A673 (cell line): ENCODE measurements around the gene GNAZ. TPM values are rescaled to one million over a fixed set of nuclear protein-coding genes. Genes with fewer than 3 reads are reported as not detected.

Experiments used
- BruUV-seq: library from RNA; stranded (reverse); fragments of 400-500 nt; replicated peaks from 2 replicates; lab custom pipeline; 2021; lab: Mats Ljungman, UMichigan
- CTCF ChIA-PET: fragments of 300-600 bp; sonication (Branson Sonifier 250); formaldehyde crosslinking; loops from one replicate; lab custom pipeline; 2022; ENCODE audit warnings: antibody characterized with exemption; lab: Charles Lee
- POLR2A ChIA-PET: fragments of 300-600 bp; sonication (Branson Sonifier 250); formaldehyde crosslinking; loops from one replicate; lab custom pipeline; 2022; ENCODE audit warnings: antibody characterized with exemption; ENCODE audit not compliant: low non-redundant PET; lab: Charles Lee
- DNase-seq: peaks from one replicate; pipeline ENCODE4 v3.0.0-alpha.2; 2015; ENCODE audit warnings: low spot score
- H3K27ac ChIP-seq: fragments of 200-600 bp; sonication (generic); 2 replicates; pipeline ENCODE4 v1.5.1; 2016; ENCODE audit warnings: mixed run types, low read depth, mild to moderate bottlenecking, mixed read lengths, antibody characterized with exemption, low read length; ENCODE audit not compliant: poor library complexity, severe bottlenecking
- H3K27me3 ChIP-seq: fragments of 200-600 bp; sonication (generic); replicated peaks from 2 replicates; pipeline ENCODE4 v1.6.1; 2017; ENCODE audit warnings: mixed run types, low read depth, mild to moderate bottlenecking, mixed read lengths, antibody characterized with exemption, low read length; ENCODE audit not compliant: insufficient read depth, poor library complexity
- H3K36me3 ChIP-seq: fragments of 200-600 bp; sonication (generic); 2 replicates; pipeline ENCODE4 v1.6.1; 2016; ENCODE audit warnings: mixed run types, mild to moderate bottlenecking, mixed read lengths, antibody characterized with exemption, low read length; ENCODE audit not compliant: insufficient read depth, poor library complexity, severe bottlenecking
- H3K4me1 ChIP-seq: fragments of 200-600 bp; sonication (generic); 2 replicates; pipeline ENCODE4 v1.6.1; 2017; ENCODE audit warnings: mixed run types, mild to moderate bottlenecking, mixed read lengths, antibody characterized with exemption, low read length; ENCODE audit not compliant: insufficient read depth, poor library complexity, severe bottlenecking
- H3K4me3 ChIP-seq: fragments of 200-600 bp; sonication (generic); 2 replicates; pipeline ENCODE4 v1.5.1; 2016; ENCODE audit warnings: low read depth, mixed run types, mild to moderate bottlenecking, mixed read lengths, low read length; ENCODE audit not compliant: poor library complexity, severe bottlenecking
- H3K9me3 ChIP-seq: fragments of 200-600 bp; sonication (generic); 2 replicates; pipeline ENCODE4 v1.6.1; 2016; ENCODE audit warnings: mixed run types, low read depth, mild to moderate bottlenecking, mixed read lengths, antibody characterized with exemption, low read length; ENCODE audit not compliant: poor library complexity, severe bottlenecking
- CTCF ChIP-seq: fragments of 300-800, 200-600 bp; sonication (generic); conservative IDR thresholded peaks from 2 replicates; pipeline ENCODE4 v1.5.1; 2017; ENCODE audit warnings: low read depth, mild to moderate bottlenecking, antibody characterized with exemption, low read length, moderate library complexity, mixed read lengths
- EZH2 ChIP-seq: fragments of 200-600 bp; sonication (generic); IDR thresholded peaks from 2 replicates; pipeline ENCODE4 v1.6.1; 2017; ENCODE audit warnings: borderline replicate concordance, low read depth, mild to moderate bottlenecking, mixed read lengths, antibody characterized with exemption, low read length; ENCODE audit not compliant: poor library complexity, severe bottlenecking
- intact Hi-C: fragments of 100-400 bp; cut with micrococcal nuclease; formaldehyde crosslinking; loops from one replicate; pipeline ENCODE4 v1.10.0; 2022; ENCODE audit not compliant: unreplicated experiment
- total RNA-seq: library from RNA; stranded (reverse); gene quantifications from 2 replicates; pipeline ENCODE4 v1.2.3, GENCODE V29; 2021

Gene GNAZ
- total RNA-seq, 1 experiment from 2014 or later, result 5.1 TPM

- DNase-seq, result no peak
- Histone ChIP-seq H3K36me3 (no peaks in the 10 kb centered on the region), H3K27me3 (no peaks in the 10 kb centered on the region), H3K9me3 (no peaks in the 10 kb centered on the region), H3K4me3 (no peak overlapping the region), H3K27ac (no peak overlapping the region), H3K4me1 (peaks cover 6% of the 10 kb centered on the region)
- BruUV-seq, result no TSS peak
- intact Hi-C loops, result no loop called here
- POLR2A ChIA-PET, result no interaction called here
- no peak for TF ChIP-seq EZH2
- no peak for TF ChIP-seq CTCF
- CTCF ChIA-PET, result no interaction called here
Measured at GRCh38 chr22:23099531-23099804, 29.1 kb downstream of the GNAZ start.

GRCh38 chr22:23100124-23100801 is 29.9 kb downstream of the GNAZ start:
- BruUV-seq, result no TSS peak
- Histone ChIP-seq H3K36me3 (no peaks in the 10 kb centered on the region), H3K27ac (no peak overlapping the region), H3K27me3 (no peaks in the 10 kb centered on the region), H3K4me1 (peaks cover 6% of the 10 kb centered on the region), H3K4me3 (no peak overlapping the region), H3K9me3 (no peaks in the 10 kb centered on the region)
- ChIA-PET POLR2A (no interaction called here), CTCF (no interaction called here)
- TF ChIP-seq EZH2 (no peak), CTCF (no peak)
- DNase-seq, result no peak
- intact Hi-C loops, result no loop called here

- ChIA-PET POLR2A (no interaction called here), CTCF (no interaction called here)
- intact Hi-C loops, result no loop called here
- no peak for TF ChIP-seq EZH2
- TF ChIP-seq CTCF, result no peak
- Histone ChIP-seq H3K27ac (no peak overlapping the region), H3K9me3 (no peaks in the 10 kb centered on the region), H3K27me3 (no peaks in the 10 kb centered on the region), H3K4me1 (peaks cover 6% of the 10 kb centered on the region), H3K4me3 (no peak overlapping the region), H3K36me3 (no peaks in the 10 kb centered on the region)
- BruUV-seq, result no TSS peak
- DNase-seq, result no peak
Measured at GRCh38 chr22:23101524-23101923, 31.2 kb downstream of the GNAZ start.
